NCI-H2107 treated with DMSO at 0.1 percent for 48 hours (cell line): Measurements from ENCODE around the gene OR11A1.
"Not testable (repeated sequence)": the region's sequence is repeated elsewhere in the genome, so short reads cannot be mapped to it uniquely, and the experiment has no call there.

Source experiments
- DNase-seq: peaks from one replicate; lab custom pipeline; 2025; ENCODE audit not compliant: unreplicated experiment; lab: John Stamatoyannopoulos, UW

OR11A1 gene

DNA sequence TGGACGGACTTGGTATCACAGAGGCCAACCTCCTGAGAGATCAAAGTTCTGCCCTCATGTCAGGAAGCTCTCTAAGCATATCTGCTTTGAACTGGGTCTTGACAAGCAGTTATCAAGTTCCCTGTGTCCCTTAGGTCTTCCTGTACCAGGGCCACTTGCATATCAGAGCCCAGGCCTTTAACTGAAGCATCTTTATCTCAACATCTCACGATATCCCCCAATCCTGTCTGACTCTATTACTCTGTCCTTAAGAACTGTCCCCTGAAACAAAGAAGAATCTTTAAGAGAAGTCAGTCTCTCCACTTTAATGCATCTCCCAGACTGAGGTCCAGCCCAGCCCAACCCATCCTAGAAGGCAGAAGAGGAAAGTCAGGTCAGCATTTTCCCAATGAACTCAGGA, 22.7 kb upstream of the OR11A1 start:
- DNase-seq = no peak

DNA sequence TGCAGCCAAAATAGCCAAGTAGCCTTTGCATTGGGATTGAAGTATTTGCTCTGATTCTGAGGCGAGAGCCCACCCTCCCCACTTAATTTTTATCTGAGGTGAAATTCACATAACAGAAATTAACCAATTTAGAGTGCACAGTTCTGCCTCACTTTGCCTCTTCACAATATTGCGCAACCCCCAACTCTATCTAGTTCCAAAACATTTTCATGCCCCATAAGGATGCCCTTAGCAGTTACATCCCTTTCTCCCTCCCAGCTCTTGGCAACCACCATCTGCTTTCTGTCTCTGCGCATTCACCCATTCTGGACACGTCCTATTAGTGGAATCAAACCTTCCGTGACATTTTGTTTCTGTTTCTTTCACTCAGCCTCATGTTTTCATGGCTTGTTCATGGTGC, 21.9 kb upstream of the OR11A1 start:
- DNase-seq = no peak

DNA sequence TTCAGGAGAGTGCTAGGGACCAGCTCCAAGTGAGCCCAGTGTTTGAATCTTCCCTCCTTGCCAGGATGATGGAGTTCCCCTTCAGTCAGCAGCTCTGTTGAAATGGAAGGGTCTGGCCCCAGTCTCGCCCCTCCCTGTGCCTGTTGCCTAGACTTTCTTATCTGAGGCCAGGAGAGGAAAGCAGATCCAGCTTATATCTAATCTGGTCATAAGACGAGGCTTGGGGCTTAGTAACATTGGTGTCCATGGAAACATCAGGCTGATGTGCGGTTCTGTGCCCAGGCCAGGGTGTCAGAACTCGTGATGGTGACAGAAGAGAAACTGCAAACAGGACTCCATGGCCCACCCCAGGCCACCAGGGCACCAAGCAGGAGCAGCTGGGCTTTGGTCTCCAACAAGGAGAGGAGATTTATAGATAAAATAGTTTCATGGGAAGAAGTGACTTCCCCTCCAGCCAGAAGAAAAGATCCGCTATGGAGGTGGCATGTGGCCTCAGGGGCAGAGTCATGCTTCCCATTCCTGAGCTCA, 21.1 kb upstream of the OR11A1 start:
- no peak for DNase-seq

DNA sequence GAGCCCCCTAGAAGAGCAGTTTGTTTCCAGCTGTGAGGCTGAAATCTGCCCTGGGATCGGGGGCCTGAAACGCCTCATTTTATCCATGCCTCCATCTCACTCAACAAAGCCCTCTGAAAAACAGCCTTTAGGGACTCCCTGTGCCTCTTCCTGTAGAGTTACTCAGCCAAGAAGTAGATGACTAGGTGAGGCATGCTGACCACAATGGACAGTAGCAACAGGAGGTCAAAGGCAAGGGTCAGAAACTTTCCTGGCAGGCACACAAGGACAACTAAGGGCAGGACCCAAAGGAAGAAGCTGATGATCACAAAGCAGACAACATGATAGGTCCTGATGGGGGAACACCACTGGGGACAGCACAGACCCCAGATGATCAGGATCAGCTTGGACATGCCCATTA, 18.1 kb upstream of the OR11A1 start:
- no peak for DNase-seq

DNA sequence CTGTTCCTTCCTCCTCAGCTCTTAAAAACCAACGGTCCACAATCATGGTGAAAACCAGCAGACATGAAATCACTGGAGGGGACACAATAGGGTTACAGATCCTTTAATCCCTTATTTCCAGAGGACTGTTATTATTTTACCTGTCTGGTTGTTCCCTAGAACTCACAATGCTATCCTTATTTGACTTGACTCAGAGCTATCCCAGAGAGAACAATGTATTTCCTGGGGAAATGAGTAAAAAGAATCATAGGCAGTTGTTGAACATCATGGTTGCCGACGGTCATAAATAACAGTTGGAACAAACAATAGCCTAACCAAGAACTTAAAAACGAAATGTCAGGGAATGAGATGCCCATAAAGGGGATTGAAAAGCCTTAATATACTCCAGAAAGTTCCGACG, 9.4 kb upstream of the OR11A1 start:
- no peak for DNase-seq

DNA sequence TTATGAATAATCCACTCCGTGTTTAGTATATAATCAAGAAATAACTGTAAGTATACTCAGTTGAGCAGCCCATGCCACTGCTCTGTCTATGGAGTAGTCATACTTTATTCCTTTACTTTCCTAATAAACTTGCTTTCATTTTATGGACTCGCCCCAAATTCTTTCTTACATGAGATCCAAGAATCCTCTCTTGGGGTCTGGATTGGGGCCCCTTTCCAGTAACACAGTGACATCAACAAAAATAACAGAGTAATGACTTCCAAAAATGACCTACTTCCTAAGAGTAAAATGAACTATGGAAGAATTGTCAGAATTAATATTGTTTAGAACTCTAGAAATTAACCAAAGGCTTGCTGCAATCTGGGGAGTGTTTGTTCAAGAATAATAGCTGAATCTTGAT, 8.9 kb upstream of the OR11A1 start:
- no peak for DNase-seq

DNA sequence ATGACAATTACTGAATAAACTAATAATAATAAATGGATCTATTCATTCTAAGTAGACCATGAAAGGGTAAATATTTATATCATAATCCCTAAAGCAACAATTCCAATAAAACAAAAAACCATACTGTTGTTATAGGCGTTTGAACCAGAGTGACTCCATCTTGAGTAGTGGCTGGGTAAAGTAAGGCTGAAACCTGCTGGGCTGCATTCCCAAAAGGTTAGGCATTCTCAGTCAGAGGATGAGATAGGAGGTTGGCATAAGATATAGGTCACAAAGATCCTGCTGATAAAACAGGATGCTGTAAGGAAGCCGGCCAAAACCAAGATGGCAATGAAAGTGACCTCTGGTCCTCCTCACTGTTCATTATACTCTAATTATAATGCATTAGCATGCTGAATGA, 8.4 kb upstream of the OR11A1 start:
- DNase-seq = no peak

DNA sequence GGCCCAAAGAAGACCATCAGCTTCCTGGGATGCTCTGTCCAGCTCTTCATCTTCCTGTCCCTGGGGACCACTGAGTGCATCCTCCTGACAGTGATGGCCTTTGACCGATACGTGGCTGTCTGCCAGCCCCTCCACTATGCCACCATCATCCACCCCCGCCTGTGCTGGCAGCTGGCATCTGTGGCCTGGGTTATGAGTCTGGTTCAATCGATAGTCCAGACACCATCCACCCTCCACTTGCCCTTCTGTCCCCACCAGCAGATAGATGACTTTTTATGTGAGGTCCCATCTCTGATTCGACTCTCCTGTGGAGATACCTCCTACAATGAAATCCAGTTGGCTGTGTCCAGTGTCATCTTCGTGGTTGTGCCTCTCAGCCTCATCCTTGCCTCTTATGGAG, 5.2 kb upstream of the OR11A1 start:
- DNase-seq = no peak

DNA sequence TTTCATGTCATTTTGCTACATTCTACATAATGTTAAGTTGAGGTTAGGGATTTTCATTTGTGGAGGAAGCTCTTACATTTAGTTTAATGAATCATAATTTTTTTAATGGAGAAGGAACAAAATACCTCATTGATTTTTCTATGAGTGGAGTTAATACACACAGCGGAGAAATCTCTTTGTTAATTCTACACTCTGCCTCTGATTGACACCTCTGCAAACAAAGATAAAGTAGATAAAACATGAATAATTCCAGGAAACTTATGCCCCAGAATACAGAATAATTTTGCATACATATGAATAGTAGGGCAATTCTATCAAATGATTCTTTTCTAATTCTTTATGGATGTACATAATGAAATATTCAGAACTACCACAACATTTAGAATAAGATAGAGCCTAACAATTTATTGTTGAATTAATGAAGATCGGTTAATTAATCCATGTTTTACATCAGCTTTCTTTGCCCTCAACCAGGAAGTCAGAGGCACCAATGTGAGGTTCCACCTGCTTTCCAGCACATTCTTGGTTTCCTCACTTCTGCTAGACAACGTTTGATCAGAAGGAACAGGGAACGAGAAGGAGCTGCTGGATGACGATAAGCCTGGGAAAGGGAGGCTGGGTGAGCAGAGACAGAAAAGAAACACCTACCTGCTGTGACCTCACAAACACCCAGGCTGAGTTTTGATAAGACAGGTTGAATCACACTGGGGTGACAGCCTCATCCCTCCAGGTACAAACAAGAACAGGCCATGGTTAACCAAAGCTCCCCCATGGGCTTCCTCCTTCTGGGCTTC, 4.3 kb upstream of the OR11A1 start:
- DNase-seq = no peak

DNA sequence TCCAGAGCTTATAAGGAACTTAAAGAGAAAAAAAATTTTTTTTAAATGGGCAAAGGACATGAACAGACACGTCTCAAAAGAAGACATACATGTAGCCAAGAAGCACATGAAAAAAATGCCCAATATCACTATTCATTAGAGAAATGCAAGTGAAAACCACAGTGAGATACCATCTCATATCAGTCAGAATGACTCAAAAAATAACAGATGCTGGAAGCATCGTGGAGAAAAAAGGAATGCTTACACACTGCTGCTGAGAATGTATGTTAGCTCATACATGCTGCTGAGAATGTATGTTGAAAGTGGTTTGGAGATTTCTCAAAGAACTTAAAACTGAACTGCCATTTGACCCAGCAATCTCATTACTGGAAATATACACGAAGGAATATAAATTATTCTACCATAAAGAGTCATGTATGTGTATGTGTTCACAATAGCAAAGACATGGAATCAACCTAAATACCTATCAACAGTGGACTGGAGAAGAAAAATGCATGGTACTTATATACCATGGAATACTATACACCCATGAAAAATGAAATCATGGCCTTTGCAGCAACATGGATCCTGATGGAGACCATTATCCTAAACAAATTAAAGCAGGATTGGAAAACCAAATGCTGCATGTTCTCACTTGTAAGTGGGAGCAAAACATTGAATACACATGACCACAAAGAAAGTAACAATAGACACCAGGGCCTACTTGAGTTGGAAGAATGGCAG, 5.2 kb downstream of the OR11A1 start:
- no peak for DNase-seq

DNA sequence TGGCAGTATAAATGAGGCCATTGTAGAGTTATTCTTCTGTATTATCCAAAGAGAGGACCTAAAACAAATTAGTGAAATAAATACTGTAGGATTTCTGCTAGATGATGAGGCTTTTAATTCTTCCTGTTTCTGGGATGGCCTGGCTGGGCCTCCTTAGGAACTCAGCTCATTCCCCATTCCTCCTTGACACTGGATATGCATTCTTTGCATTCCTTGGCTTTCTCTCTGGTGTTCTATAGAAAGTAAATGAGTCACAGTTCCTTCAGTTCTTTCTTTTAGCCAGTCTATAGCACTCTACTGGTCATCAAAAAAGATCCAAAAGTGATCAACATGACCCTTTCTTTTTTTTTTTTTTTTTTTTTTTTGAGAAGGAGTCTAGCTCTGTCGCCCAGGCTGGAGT, 9.2 kb downstream of the OR11A1 start:
- DNase-seq = no peak

DNA sequence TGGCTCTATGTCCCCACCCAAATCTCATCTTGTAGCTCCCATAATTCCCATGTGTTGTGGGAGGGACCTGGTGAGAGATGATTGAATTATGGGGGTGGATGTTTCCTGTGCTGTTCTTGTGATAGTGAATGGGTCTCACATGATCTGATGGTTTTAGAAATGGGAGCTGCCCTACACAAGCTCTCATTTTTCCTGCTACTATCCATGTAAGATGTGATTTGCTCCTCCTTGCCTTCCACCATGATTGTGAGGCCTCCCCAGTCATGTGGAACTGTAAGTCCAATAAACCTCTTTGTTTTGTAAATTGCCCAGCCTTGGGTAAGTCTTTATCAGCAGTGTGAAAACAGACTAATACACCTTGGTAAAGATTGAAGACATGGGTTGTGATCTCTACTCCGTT, 12.8 kb downstream of the OR11A1 start:
- not testable (repeated sequence) for DNase-seq

DNA sequence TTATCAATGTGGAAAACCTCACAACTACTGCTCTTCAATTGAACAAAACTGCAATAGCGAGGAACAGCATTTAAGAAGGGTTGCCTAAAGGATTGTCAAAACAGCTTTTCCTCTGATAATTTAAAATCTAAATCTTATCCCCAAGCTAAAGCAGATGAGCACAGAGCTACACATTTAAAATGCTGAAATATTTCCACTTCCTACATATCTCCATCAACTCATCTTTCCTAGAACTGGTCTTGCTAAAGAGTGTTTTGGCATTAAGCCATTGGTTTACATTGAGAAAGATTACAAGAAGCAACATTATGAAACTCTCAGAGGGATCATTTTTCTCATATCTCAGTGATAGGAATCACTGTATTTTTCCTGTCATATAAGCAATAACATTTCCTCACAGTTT, 14.2 kb downstream of the OR11A1 start:
- DNase-seq = no peak

DNA sequence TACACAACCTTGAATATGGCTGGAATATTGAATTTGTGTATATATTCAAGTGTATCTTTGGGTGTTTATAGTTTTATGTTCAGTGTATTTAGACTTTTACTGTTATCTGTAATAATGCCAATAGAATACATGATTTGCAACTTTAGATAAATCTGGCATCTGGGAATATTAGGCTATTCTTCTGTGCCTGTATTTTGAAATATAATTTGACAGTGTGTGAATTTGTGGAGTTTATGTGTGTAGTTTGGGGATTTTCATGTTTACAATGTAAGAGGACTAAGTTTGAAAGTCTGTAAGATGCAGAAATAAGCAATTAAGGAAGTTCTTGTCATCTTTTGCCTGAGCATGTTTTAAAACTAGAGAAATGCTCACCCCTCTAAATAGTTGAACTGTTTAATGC, 17.9 kb downstream of the OR11A1 start, which contains the start of gene OR10C1:
OR10C1 (plus strand) TSS at position 301 of the 400 bp plus-strand sequence. CDS start 710 bp downstream, outside the sequence.
- no peak for DNase-seq

DNA sequence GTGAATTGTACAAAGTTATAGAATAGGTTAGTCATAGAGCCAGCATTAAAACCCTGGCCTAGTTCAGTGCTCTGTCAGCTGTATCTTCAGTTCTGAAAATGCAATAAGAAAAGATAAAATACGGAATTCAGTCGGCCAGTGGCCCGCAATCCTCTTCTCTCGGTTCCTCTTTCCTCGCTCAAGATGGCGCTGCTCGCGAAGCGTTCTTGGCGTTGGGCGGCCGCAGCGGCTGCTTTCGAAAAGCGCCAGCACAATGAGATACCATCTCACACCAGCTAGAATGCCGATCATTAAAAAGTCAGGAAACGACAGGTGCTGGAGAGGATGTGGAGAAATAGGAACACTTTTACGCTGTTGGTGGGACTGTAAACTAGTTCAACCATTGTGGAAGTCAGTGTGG, 20.1 kb downstream of the OR11A1 start:
- not testable (repeated sequence) for DNase-seq

DNA sequence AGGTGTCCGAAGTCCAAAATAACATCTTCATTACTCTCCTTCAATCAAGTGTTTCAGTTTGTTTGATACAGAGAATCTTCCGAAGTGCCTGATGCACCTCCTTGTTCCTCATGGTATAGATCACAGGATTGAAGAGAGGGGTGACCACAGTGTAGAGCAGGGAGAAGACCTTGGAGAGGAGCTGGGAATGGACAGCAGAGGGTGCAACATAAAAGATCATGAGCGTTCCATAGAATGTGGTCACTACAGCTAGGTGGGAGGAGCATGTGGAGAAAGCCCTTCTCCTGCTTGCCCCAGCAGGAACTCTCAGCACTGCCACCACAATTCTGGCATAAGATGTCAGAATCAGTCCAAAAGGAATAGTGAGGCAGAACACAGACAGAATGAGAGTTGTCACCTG, 30.2 kb downstream of the OR11A1 start:
- no peak for DNase-seq

DNA sequence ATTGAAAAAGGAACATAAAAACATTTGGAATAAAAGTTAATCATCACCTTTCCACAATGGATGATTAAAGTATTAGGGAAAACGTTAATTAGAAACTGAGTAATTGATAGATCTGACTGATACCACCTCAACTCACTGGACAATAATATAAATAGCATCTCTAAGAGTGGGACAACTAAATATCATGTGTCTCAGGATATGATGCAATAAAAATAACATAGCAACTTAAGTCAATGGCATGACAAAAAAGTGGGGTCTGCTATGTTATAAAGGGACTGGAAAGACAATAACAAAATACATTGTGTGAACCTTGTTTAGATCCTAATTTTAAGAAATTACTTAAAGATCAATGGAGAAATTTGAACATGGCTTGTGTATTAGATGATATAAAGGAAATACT, 31.8 kb downstream of the OR11A1 start:
- no peak for DNase-seq

DNA sequence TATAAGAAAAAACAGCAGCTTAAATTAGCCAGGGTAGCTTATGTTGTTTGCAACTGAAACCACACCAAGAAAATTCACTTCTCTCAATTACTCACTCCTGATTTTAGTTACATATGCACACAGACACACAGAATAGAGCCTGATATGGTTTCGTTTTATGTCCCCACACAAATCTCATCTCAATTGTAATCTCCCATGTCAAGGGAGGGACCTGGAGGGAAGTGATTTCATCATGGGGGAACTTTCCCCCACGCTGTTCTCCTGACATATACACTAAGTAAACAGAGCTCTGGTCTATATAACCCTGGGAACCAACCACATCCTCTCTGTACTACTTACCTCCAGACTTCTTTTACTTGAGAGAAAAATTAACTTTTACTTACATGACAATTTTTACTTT, 32.3 kb downstream of the OR11A1 start:
- DNase-seq = no peak

DNA sequence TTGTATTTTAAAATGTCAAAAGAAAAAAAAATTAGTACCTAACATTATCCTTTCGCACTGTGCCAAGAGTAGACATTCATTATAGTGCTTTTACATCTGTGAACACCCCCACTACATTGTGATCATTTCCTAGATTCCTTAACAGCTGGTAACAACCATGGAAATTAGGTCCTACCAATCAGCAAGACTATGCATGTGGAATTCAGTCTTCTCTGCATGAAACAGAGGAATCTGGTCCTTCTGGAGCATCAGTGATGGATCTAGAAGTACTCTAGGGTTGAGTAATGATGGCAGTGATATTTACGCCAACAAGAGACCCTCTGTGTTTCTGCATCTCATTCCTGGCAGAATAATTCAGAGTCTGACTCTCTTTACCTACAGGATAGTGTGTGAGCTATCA, 32.7 kb downstream of the OR11A1 start:
- DNase-seq = no peak

DNA sequence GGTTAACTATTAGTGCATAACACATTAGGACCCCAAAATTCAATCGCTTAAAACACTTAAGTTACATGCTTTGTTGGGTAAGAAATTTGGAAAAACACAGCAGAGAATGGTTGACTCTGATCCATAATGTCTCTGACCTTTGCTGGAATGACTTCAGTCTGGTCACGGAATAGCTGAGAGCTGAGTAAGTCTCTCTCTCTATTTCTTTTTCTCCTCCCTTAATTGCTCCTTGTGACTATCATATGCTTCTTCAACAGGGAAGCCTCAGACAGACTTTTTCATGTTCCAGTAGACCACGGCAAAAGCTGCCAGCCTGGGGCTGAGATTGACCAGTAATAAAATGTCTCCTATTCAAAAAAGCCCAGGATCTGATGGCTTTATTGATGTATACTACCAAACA, 37.4 kb downstream of the OR11A1 start:
- DNase-seq = no peak

DNA sequence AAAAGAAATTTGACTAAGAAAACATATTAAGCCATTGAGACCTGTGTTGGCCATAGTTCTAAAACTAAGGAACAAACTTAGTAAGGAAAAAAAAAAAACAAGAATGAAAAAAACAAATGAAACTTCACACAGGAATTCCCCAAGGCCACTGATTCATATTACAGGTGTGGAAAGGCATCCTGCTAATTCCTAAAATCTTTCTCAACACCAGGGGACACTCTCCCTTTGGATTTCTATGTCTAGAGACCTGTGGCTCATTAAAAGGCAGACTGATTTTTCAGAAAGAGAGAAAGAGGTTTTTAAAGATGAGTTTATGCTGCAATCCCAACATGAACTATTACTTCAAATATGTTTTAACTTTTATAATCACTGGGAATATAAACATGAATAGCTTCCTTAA, 42.3 kb downstream of the OR11A1 start, which contains the start of gene OR12D1:
OR12D1 (plus strand) TSS at position 341 of the 400 bp plus-strand sequence.
- DNase-seq = no peak

DNA sequence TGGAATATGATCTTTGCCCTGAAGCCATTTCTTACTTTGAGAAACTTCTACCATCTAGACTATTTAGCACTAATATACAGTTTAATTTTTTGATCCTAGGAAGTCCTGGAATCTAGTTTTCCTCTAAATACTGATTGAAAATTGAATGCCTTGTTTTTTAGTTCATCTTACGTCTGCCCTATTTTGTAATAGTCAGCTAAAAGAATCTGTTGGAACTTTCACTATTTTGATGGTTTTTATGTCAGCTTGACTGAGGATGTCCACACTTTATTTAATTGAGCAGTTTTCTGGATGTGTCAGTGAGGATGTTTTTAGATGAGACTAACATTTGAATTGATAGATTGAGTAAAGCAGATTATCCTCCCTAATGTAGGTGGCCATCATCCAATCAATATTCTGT, 53.1 kb downstream of the OR11A1 start:
- DNase-seq = no peak
